ENCODE measurements around the gene SLC35D2.
A peak's percentile ranks its signal among the peaks of the same experiment; 100 is the strongest.

SLC35D2 gene

GRCh38 chr9:96383165-96383942, at the start of gene SLC35D2:
SLC35D2 (minus strand) TSS chr9:96383711; CDS start chr9:96383634, 77 bp downstream.
- Histone ChIP-seq H3K27me3 (ENCODE audit: control insufficient read depth, insufficient read depth, low read length) (no peaks in the 10 kb centered on the region), H3K4me1 (ENCODE audit: control insufficient read depth, insufficient read depth, low read length) (peaks cover 9% of the 10 kb centered on the region; the same call in 1 of the 2 replicates), H3K4me3 (ENCODE audit: low read depth, low read length) (peak within 1 kb of the TSS; percentile 54), H3K9me3 (ENCODE audit: control insufficient read depth, insufficient read depth, low read length) (no peaks in the 10 kb centered on the region), H3K36me3 (ENCODE audit: control insufficient read depth, insufficient read depth, low read length) (peaks cover 32% of the 10 kb centered on the region), H3K9ac (ENCODE audit: low read depth, low read length) (peak within 1 kb of the TSS; percentile 11), H3K27ac (ENCODE audit: low read depth, low read length) (peak within 1 kb of the TSS; percentile 65)

- H3K36me3 ChIP-seq (ENCODE audit: control insufficient read depth, insufficient read depth, low read length): no peaks in the 10 kb centered on the region
- no peaks in the 10 kb centered on the region for H3K27me3 ChIP-seq (ENCODE audit: control insufficient read depth, insufficient read depth, low read length)
- no peak overlapping the region for H3K9ac ChIP-seq (ENCODE audit: low read depth, low read length)
- H3K9me3 ChIP-seq (ENCODE audit: control insufficient read depth, insufficient read depth, low read length): no peaks in the 10 kb centered on the region
- no peak overlapping the region for H3K27ac ChIP-seq (ENCODE audit: low read depth, low read length)
- H3K4me3 ChIP-seq (ENCODE audit: low read depth, low read length): no peak overlapping the region
- H3K4me1 ChIP-seq (ENCODE audit: control insufficient read depth, insufficient read depth, low read length): no peaks in the 10 kb centered on the region
Observed at GRCh38 chr9:96430377-96430776, 46.9 kb upstream of the SLC35D2 start.

- Histone ChIP-seq H3K36me3 (ENCODE audit: control insufficient read depth, insufficient read depth, low read length) (no peaks in the 10 kb centered on the region), H3K9me3 (ENCODE audit: control insufficient read depth, insufficient read depth, low read length) (no peaks in the 10 kb centered on the region), H3K4me3 (ENCODE audit: low read depth, low read length) (no peak overlapping the region), H3K27me3 (ENCODE audit: control insufficient read depth, insufficient read depth, low read length) (no peaks in the 10 kb centered on the region), H3K9ac (ENCODE audit: low read depth, low read length) (no peak overlapping the region), H3K27ac (ENCODE audit: low read depth, low read length) (no peak overlapping the region), H3K4me1 (ENCODE audit: control insufficient read depth, insufficient read depth, low read length) (no peaks in the 10 kb centered on the region)
Observed at GRCh38 chr9:96429732-96430131, 46.2 kb upstream of the SLC35D2 start.

DNA sequence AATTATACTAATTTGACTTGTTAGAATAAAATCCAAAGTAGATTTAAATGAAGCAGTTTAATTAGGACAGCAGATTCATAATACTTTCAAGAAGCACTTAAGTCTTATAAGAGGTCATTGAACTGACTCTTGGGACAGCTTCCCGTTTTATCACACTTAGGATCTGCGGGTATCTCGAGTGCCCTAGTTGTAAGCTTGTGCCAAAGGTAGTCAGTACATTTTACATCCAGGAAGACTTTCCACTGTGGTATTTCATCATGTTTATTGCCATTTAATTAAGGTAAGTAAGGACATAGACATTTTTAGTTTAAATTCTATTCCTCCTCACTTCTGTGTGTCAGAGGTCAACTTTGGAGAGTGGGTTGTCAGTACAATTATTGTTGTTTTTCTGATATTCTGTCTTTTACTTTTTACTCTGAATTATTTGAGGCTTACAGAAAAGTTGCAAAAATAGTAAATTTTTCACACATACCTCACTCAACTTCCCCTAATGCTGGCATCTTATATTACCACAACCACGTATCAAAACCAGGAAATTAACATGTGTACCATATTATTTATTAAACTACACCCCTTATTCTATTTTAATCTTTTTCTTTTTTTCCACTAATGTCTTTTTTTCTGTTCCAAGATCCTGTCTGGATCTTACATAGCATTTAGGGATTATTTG, 42.1 kb upstream of the SLC35D2 start:
- no peak overlapping the region for H3K9ac ChIP-seq (ENCODE audit: low read depth, low read length)
- peaks cover 8% of the 10 kb centered on the region for H3K4me1 ChIP-seq (ENCODE audit: control insufficient read depth, insufficient read depth, low read length)
- no peaks in the 10 kb centered on the region for H3K9me3 ChIP-seq (ENCODE audit: control insufficient read depth, insufficient read depth, low read length)
- no peaks in the 10 kb centered on the region for H3K27me3 ChIP-seq (ENCODE audit: control insufficient read depth, insufficient read depth, low read length)
- no peak overlapping the region for H3K4me3 ChIP-seq (ENCODE audit: low read depth, low read length)
- H3K27ac ChIP-seq (ENCODE audit: low read depth, low read length): no peak overlapping the region
- no peaks in the 10 kb centered on the region for H3K36me3 ChIP-seq (ENCODE audit: control insufficient read depth, insufficient read depth, low read length)

- H3K4me3 ChIP-seq (ENCODE audit: low read depth, low read length): no peak overlapping the region
- H3K9ac ChIP-seq (ENCODE audit: low read depth, low read length): no peak overlapping the region
- H3K36me3 ChIP-seq (ENCODE audit: control insufficient read depth, insufficient read depth, low read length): no peaks in the 10 kb centered on the region
- H3K4me1 ChIP-seq (ENCODE audit: control insufficient read depth, insufficient read depth, low read length): peaks cover 20% of the 10 kb centered on the region
- H3K27ac ChIP-seq (ENCODE audit: low read depth, low read length): no peak overlapping the region
- no peaks in the 10 kb centered on the region for H3K27me3 ChIP-seq (ENCODE audit: control insufficient read depth, insufficient read depth, low read length)
- no peaks in the 10 kb centered on the region for H3K9me3 ChIP-seq (ENCODE audit: control insufficient read depth, insufficient read depth, low read length)
Observed at GRCh38 chr9:96423985-96424336, 40.5 kb upstream of the SLC35D2 start.

DNA sequence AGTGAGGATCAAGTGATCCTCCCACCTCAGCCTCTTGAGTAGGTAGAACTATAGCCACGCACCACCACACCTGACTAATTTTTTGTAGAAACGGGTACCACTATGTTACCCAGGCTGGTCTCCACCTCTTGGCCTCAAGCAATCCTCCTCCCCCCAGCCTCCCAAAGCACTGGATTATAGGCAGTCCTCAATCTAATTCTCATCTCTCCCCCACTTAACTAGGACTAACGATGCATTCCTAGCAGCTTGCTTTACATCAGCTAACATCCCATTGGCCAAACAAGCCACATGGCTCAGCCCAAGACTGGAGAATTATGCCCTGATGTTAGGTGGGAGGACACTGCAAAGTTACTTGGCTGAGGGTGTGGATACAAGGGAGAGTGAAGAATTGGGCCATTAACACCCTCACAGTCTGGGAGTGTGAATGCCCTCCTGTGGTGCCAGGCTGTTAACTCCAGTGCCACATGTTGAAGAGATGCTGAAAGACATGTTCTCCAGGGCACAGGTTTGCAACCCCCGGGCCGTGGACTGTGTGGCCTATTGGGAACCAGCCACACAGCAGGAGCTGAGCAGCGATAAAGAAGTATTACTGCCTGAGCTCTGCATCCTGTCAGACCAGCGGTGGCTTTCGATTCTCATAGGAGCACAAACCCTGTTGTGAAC, 39.9 kb upstream of the SLC35D2 start:
- H3K4me3 ChIP-seq (ENCODE audit: low read depth, low read length): no peak overlapping the region
- H3K9ac ChIP-seq (ENCODE audit: low read depth, low read length): no peak overlapping the region
- no peak overlapping the region for H3K27ac ChIP-seq (ENCODE audit: low read depth, low read length)
- no peaks in the 10 kb centered on the region for H3K36me3 ChIP-seq (ENCODE audit: control insufficient read depth, insufficient read depth, low read length)
- no peaks in the 10 kb centered on the region for H3K9me3 ChIP-seq (ENCODE audit: control insufficient read depth, insufficient read depth, low read length)
- H3K4me1 ChIP-seq (ENCODE audit: control insufficient read depth, insufficient read depth, low read length): peaks cover 20% of the 10 kb centered on the region
- H3K27me3 ChIP-seq (ENCODE audit: control insufficient read depth, insufficient read depth, low read length): no peaks in the 10 kb centered on the region

DNA sequence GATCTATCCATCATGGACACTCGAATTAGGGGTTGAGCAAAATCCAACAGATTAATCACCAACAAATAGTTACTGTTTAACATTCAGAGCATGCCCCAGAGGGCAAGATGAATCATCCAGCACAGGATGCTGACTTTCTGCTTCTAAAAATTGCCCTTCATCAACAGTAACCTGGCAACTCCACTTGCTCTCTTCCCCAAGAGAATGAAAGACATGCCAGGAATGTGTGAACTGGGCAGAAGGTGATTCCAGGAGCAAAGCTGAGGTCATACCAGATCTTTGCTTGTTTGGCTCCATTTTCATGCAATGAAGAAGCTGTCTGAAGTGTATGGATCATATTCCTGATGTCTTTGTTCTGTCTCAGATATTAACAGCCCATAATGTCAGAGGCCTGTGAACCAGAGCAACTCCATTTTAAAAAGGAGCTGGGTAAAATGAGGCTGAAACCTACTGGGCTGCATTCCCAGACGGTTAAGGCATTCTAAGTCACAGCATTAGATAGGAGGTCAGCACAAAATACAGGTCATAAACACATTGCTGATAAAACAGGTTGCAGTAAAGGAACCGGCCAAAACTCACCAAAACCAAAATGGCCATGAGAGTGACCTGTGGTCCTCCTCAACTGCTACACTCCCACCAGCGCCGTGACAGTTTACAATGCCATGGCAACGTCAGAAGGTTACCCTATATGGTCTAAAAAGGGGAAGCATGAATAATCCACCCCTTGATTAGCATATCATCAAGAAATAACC, 37.1 kb upstream of the SLC35D2 start:
- Histone ChIP-seq H3K36me3 (ENCODE audit: control insufficient read depth, insufficient read depth, low read length) (no peaks in the 10 kb centered on the region), H3K27me3 (ENCODE audit: control insufficient read depth, insufficient read depth, low read length) (no peaks in the 10 kb centered on the region), H3K4me3 (ENCODE audit: low read depth, low read length) (peak overlapping the region; percentile 76; the same call in 1 of the 2 replicates), H3K9ac (ENCODE audit: low read depth, low read length) (peak overlapping the region; percentile 68; the same call in 1 of the 2 replicates), H3K9me3 (ENCODE audit: control insufficient read depth, insufficient read depth, low read length) (no peaks in the 10 kb centered on the region), H3K27ac (ENCODE audit: low read depth, low read length) (peak overlapping the region; percentile 96), H3K4me1 (ENCODE audit: control insufficient read depth, insufficient read depth, low read length) (peaks cover 24% of the 10 kb centered on the region)

DNA sequence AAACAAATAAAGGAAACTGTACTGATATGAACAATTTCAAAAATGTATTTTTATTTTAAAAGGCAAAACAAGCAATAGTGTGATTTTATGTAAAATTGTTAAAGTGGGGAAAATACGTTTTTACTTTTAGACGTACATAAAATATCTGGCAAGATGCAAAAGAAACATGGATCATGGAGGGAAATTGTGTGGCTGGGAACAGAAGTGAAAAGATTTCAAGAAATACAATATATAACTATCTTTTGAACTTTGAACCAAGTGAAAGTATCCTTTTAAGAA, 36.1 kb upstream of the SLC35D2 start:
- peak overlapping the region; percentile 96 for H3K27ac ChIP-seq (ENCODE audit: low read depth, low read length)
- peak overlapping the region; percentile 76 for H3K4me3 ChIP-seq (ENCODE audit: low read depth, low read length)
- peak overlapping the region; percentile 78; the same call in 1 of the 2 replicates for H3K9ac ChIP-seq (ENCODE audit: low read depth, low read length)
- H3K9me3 ChIP-seq (ENCODE audit: control insufficient read depth, insufficient read depth, low read length): no peaks in the 10 kb centered on the region
- no peaks in the 10 kb centered on the region for H3K36me3 ChIP-seq (ENCODE audit: control insufficient read depth, insufficient read depth, low read length)
- no peaks in the 10 kb centered on the region for H3K27me3 ChIP-seq (ENCODE audit: control insufficient read depth, insufficient read depth, low read length)
- H3K4me1 ChIP-seq (ENCODE audit: control insufficient read depth, insufficient read depth, low read length): peaks cover 24% of the 10 kb centered on the region

GRCh38 chr9:96418920-96419690, 35.6 kb upstream of the SLC35D2 start:
- no peaks in the 10 kb centered on the region for H3K9me3 ChIP-seq (ENCODE audit: control insufficient read depth, insufficient read depth, low read length)
- no peaks in the 10 kb centered on the region for H3K27me3 ChIP-seq (ENCODE audit: control insufficient read depth, insufficient read depth, low read length)
- H3K4me3 ChIP-seq (ENCODE audit: low read depth, low read length): peak overlapping the region; percentile 76
- peak overlapping the region; percentile 78 for H3K9ac ChIP-seq (ENCODE audit: low read depth, low read length)
- no peaks in the 10 kb centered on the region for H3K36me3 ChIP-seq (ENCODE audit: control insufficient read depth, insufficient read depth, low read length)
- H3K27ac ChIP-seq (ENCODE audit: low read depth, low read length): peak overlapping the region; percentile 96
- H3K4me1 ChIP-seq (ENCODE audit: control insufficient read depth, insufficient read depth, low read length): peaks cover 24% of the 10 kb centered on the region

Data from HUES48 (cell line).